Small intestine (tissue), 7 donors: ENCODE data around the gene B3GNT5. TPM values are rescaled to one million over a fixed set of nuclear protein-coding genes. Genes with fewer than 3 reads are reported as not detected.

Experiments used
- DNase-seq, 2 donors: peaks; one replicate each; pipeline versions ENCODE4 v3.0.0 to v3.0.0-alpha.2; 2013
- FAIRE-seq: peaks from 2 replicates; lab custom pipeline; 2012; peaks lifted over from hg19 to GRCh38; lab: Jason Lieb, UNC
- H3K27ac ChIP-seq, 3 donors: one replicate each; pipeline ENCODE4 v1.5.1; 2013; ENCODE audit warnings: low read length in 2 of 3, mild to moderate bottlenecking in 2 of 3, control low read depth in 1 of 3, inconsistent platforms in 1 of 3, low read depth in 1 of 3, moderate library complexity in 1 of 3
- H3K27me3 ChIP-seq, 3 donors: one replicate each; pipeline ENCODE4 v1.6.1; 2013; ENCODE audit warnings: low read length in 3 of 3, inconsistent platforms in 1 of 3; ENCODE audit not compliant: control insufficient read depth in 3 of 3, insufficient read depth in 3 of 3
- H3K36me3 ChIP-seq, 3 donors: one replicate each; pipeline ENCODE4 v1.6.1; 2013; ENCODE audit warnings: low read length in 3 of 3, inconsistent platforms in 1 of 3, low read depth in 1 of 3, mild to moderate bottlenecking in 1 of 3, moderate library complexity in 1 of 3; ENCODE audit not compliant: control insufficient read depth in 3 of 3, insufficient read depth in 2 of 3
- H3K4me1 ChIP-seq, 3 donors: one replicate each; pipeline ENCODE4 v1.6.1; 2013; ENCODE audit warnings: low read length in 2 of 3, inconsistent platforms in 1 of 3, low read depth in 1 of 3, mild to moderate bottlenecking in 1 of 3, moderate library complexity in 1 of 3; ENCODE audit not compliant: control insufficient read depth in 3 of 3, insufficient read depth in 2 of 3
- H3K4me3 ChIP-seq, 3 donors: one replicate each; pipeline ENCODE4 v1.5.1; 2013; ENCODE audit warnings: low read length in 3 of 3, control low read depth in 1 of 3, inconsistent platforms in 1 of 3, low read depth in 1 of 3, mild to moderate bottlenecking in 1 of 3, moderate library complexity in 1 of 3
- H3K9me3 ChIP-seq, 2 donors: one replicate each; pipeline ENCODE4 v1.6.1; 2013; ENCODE audit warnings: low read depth in 1 of 2, low read length in 1 of 2; ENCODE audit not compliant: control insufficient read depth in 2 of 2, insufficient read depth in 1 of 2
- WGBS, 3 donors: extraction: QIAGEN DNeasy Blood & Tissue Kit; methylation state at CpG; one replicate each; pipeline ENCODE4 v1.1.7; 2013; 5-methylcytosine and 5-hydroxymethylcytosine counted together
- polyA plus RNA-seq, 4 donors: library from polyadenylated mRNA; stranded (reverse) in 3 of 4; unstranded in 1 of 4; fragments of 200-250 nt in 3 of 4; fragments of 120-200 nt in 1 of 4; gene quantifications; one replicate each; pipeline versions ENCODE4 v1.2.1 to v1.2.3, GENCODE V29; 2013
- donor health status: healthy with polysubstance abuse.
- donor health status: control.
- donor health status: control.
- donor health status: Bipolar disorder and iron deficiency.
- donor health status: healthy.

B3GNT5 gene
- polyA plus RNA-seq, 4 donors: 23.4 to 67.1 (median 45.3) TPM

GRCh38 chr3:183270344-183270743, 17.3 kb downstream of the B3GNT5 start:
- H3K36me3 ChIP-seq: peaks cover 0 to 17% (median 9%) of the 10 kb centered on the region in 3 donors
- 36 to 81% (median 52%) methylated on average over 7 of the region's 7 CpGs for WGBS, 3 donors
- no peak for FAIRE-seq
- H3K27me3 ChIP-seq: no peaks in the 10 kb centered on the region
- DNase-seq: peak in 1 of 2 donors; percentile 50
- H3K9me3 ChIP-seq: no peaks in the 10 kb centered on the region
- no peak overlapping the region for H3K4me3 ChIP-seq
- H3K4me1 ChIP-seq: peaks cover 4 to 35% (median 10%) of the 10 kb centered on the region in 3 donors
- peak overlapping the region in 1 of 3 donors; percentile 65 for H3K27ac ChIP-seq

GRCh38 chr3:183272142-183272541, 19.1 kb downstream of the B3GNT5 start:
- no peak for FAIRE-seq
- Histone ChIP-seq H3K27ac (no peak overlapping the region), H3K9me3 (no peaks in the 10 kb centered on the region), H3K4me1 (peaks cover 4 to 20% (median 10%) of the 10 kb centered on the region in 3 donors), H3K36me3 (peaks cover 0 to 18% (median 9%) of the 10 kb centered on the region in 3 donors), H3K4me3 (no peak overlapping the region), H3K27me3 (no peaks in the 10 kb centered on the region)
- no peak for DNase-seq
- 84 to 95% (median 88%) methylated on average over 3 of the region's 3 CpGs for whole genome bisulfite sequencing, 3 donors

- FAIRE-seq: no peak
- peaks cover 3 to 14% (median 8%) of the 10 kb centered on the region in 3 donors for H3K4me1 ChIP-seq
- peaks cover 0 to 12% (median 9%) of the 10 kb centered on the region in 3 donors for H3K36me3 ChIP-seq
- no peak overlapping the region for H3K4me3 ChIP-seq
- no peak overlapping the region for H3K27ac ChIP-seq
- no peaks in the 10 kb centered on the region for H3K9me3 ChIP-seq
- DNase-seq: no peak
- H3K27me3 ChIP-seq: no peaks in the 10 kb centered on the region
Observed at GRCh38 chr3:183272791-183273190, 19.7 kb downstream of the B3GNT5 start.

- Histone ChIP-seq H3K27me3 (no peaks in the 10 kb centered on the region), H3K36me3 (peaks cover 0 to 9% (median 9%) of the 10 kb centered on the region in 3 donors), H3K9me3 (no peaks in the 10 kb centered on the region), H3K27ac (no peak overlapping the region), H3K4me1 (peaks cover 2 to 7% (median 4%) of the 10 kb centered on the region in 3 donors), H3K4me3 (no peak overlapping the region)
- FAIRE-seq (no peak), DNase-seq (no peak)
- WGBS, 3 donors: 53 to 74% (median 58%) methylated on average over 5 of the region's 5 CpGs
Observed at GRCh38 chr3:183274609-183275008, 21.6 kb downstream of the B3GNT5 start.

GRCh38 chr3:183275418-183275817, 22.4 kb downstream of the B3GNT5 start:
- Histone ChIP-seq H3K27me3 (no peaks in the 10 kb centered on the region), H3K4me3 (no peak overlapping the region), H3K27ac (peak overlapping the region in 1 of 3 donors; percentile 57), H3K4me1 (peaks cover 2 to 7% (median 2%) of the 10 kb centered on the region in 3 donors), H3K9me3 (no peaks in the 10 kb centered on the region), H3K36me3 (peaks cover 0 to 7% (median 5%) of the 10 kb centered on the region in 3 donors)
- 36 to 47% (median 42%) methylated on average over 2 of the region's 2 CpGs for WGBS, 3 donors
- peak; percentile 55 to 66 for DNase-seq
- FAIRE-seq: no peak

- FAIRE-seq (no peak), DNase-seq (no peak)
- H3K4me3 ChIP-seq: no peak overlapping the region
- no peaks in the 10 kb centered on the region for H3K9me3 ChIP-seq
- peaks cover 0 to 6% (median 3%) of the 10 kb centered on the region in 3 donors for H3K36me3 ChIP-seq
- H3K27ac ChIP-seq: peak overlapping the region in 1 of 3 donors; percentile 57
- peaks cover 2 to 7% (median 2%) of the 10 kb centered on the region in 3 donors for H3K4me1 ChIP-seq
- 66 to 73% (median 68%) methylated on average over 3 of the region's 3 CpGs for WGBS, 3 donors
- H3K27me3 ChIP-seq: no peaks in the 10 kb centered on the region
Observed at GRCh38 chr3:183275937-183276336, 22.9 kb downstream of the B3GNT5 start.

- Histone ChIP-seq H3K9me3 (no peaks in the 10 kb centered on the region), H3K27ac (no peak overlapping the region), H3K36me3 (peaks cover 0 to 6% (median 3%) of the 10 kb centered on the region in 3 donors), H3K4me1 (peaks cover 2 to 7% (median 2%) of the 10 kb centered on the region in 3 donors), H3K27me3 (no peaks in the 10 kb centered on the region), H3K4me3 (no peak overlapping the region)
- FAIRE-seq (no peak), DNase-seq (no peak)
- WGBS, 3 donors: 67 to 89% (median 88%) methylated on average over 5 of the region's 5 CpGs
Observed at GRCh38 chr3:183277260-183277659, 24.2 kb downstream of the B3GNT5 start.

- Histone ChIP-seq H3K4me1 (peaks cover 2 to 7% (median 2%) of the 10 kb centered on the region in 3 donors), H3K27ac (no peak overlapping the region), H3K27me3 (no peaks in the 10 kb centered on the region), H3K36me3 (peaks cover 0 to 6% (median 3%) of the 10 kb centered on the region in 3 donors), H3K4me3 (no peak overlapping the region), H3K9me3 (no peaks in the 10 kb centered on the region)
- FAIRE-seq: no peak
- 50 to 81% (median 57%) methylated on average over 4 of the region's 4 CpGs for WGBS, 3 donors
- peak; percentile 56 to 68 for DNase-seq
Observed at GRCh38 chr3:183278479-183279088, 25.5 kb downstream of the B3GNT5 start.
